Measurements from ENCODE around the gene CLDN6.

Gene CLDN6

GRCh38 chr16:3012828-3013420 is 5.1 kb downstream of the CLDN6 start, which contains the start of gene CLDN9:
Gene CLDN9, plus strand, starts transcription at chr16:3012923. Its CDS starts 440 bp downstream, at chr16:3013363.
- Histone ChIP-seq H2AFZ (ENCODE audit: low read depth, low read length) (no peak within 1 kb of the TSS), H3K27me3 (ENCODE audit: low read depth, low read length) (peaks cover 16% of the 10 kb centered on the region), H3K4me1 (ENCODE audit: low read length) (no peaks in the 10 kb centered on the region), H3K79me2 (ENCODE audit: low read length) (no peaks in the 10 kb centered on the region), H3K4me2 (ENCODE audit: low read length) (no peak within 1 kb of the TSS), H3K9ac (ENCODE audit: low read length) (no peak within 1 kb of the TSS), H3K9me3 (ENCODE audit: insufficient read depth, low read length) (no peaks in the 10 kb centered on the region), H3K27ac (ENCODE audit: low read length) (no peak within 1 kb of the TSS), H3K4me3 (ENCODE audit: low read length) (no peak within 1 kb of the TSS), H3K36me3 (replicated peaks; ENCODE audit: low read depth, low read length) (no peaks in the 10 kb centered on the region), H4K20me1 (ENCODE audit: insufficient read depth, low read length) (no peaks in the 10 kb centered on the region)
- TF ChIP-seq CTCF (IDR thresholded peaks at IDR 0.05; ENCODE audit: low read depth, low read length) = no peak
- no peak for TF ChIP-seq EZH2phosphoT487 (IDR thresholded peaks at IDR 0.05; ENCODE audit: low read depth)

DNA sequence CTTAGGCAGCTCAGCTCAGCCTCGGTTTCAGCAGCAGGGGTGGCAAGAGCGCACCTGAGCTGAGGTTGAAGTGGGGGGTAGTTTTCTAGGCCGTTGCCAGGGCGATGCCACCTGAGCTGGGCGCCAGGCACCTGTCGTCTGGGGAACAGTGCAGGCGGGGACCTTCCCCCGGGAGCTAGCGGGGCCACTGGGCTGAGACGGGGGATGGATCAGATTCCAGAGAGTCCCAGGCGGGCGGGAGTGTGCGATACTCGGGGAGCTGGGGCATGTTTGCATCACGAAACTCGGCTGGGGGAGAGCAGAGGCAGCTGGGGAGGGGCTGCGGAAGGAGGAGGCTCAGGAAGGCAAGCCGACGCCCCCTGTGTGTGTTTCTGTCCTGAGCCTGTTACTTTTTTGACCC is 5.7 kb downstream of the CLDN6 start:
- H3K9ac ChIP-seq (ENCODE audit: low read length) = no peak overlapping the region
- no peaks in the 10 kb centered on the region for H3K36me3 ChIP-seq (replicated peaks; ENCODE audit: low read depth, low read length)

GRCh38 chr16:3010510-3010909 is 7.5 kb downstream of the CLDN6 start:
- Histone ChIP-seq H3K4me2 (ENCODE audit: low read length) (no peak overlapping the region), H3K27me3 (ENCODE audit: low read depth, low read length) (peaks cover 36% of the 10 kb centered on the region), H3K9ac (ENCODE audit: low read length) (no peak overlapping the region), H3K9me3 (ENCODE audit: insufficient read depth, low read length) (no peaks in the 10 kb centered on the region), H2AFZ (ENCODE audit: low read depth, low read length) (no peak overlapping the region), H3K4me3 (ENCODE audit: low read length) (no peak overlapping the region), H3K36me3 (replicated peaks; ENCODE audit: low read depth, low read length) (no peaks in the 10 kb centered on the region), H4K20me1 (ENCODE audit: insufficient read depth, low read length) (no peaks in the 10 kb centered on the region), H3K27ac (ENCODE audit: low read length) (no peak overlapping the region), H3K4me1 (ENCODE audit: low read length) (no peaks in the 10 kb centered on the region), H3K79me2 (ENCODE audit: low read length) (no peaks in the 10 kb centered on the region)
- TF ChIP-seq CTCF (IDR thresholded peaks at IDR 0.05; ENCODE audit: low read depth, low read length) (no peak), EZH2phosphoT487 (IDR thresholded peaks at IDR 0.05; ENCODE audit: low read depth) (no peak)

More for the DNA sequence above, 5.7 kb downstream of the CLDN6 start:
- Histone ChIP-seq H3K4me3 (ENCODE audit: low read length) (no peak overlapping the region), H3K27ac (ENCODE audit: low read length) (no peak overlapping the region), H3K27me3 (ENCODE audit: low read depth, low read length) (peaks cover 23% of the 10 kb centered on the region), H3K9me3 (ENCODE audit: insufficient read depth, low read length) (no peaks in the 10 kb centered on the region), H4K20me1 (ENCODE audit: insufficient read depth, low read length) (no peaks in the 10 kb centered on the region), H3K4me1 (ENCODE audit: low read length) (no peaks in the 10 kb centered on the region), H2AFZ (ENCODE audit: low read depth, low read length) (no peak overlapping the region), H3K4me2 (ENCODE audit: low read length) (no peak overlapping the region), H3K79me2 (ENCODE audit: low read length) (no peaks in the 10 kb centered on the region)
- TF ChIP-seq EZH2phosphoT487 (IDR thresholded peaks at IDR 0.05; ENCODE audit: low read depth) (no peak), CTCF (IDR thresholded peaks at IDR 0.05; ENCODE audit: low read depth, low read length) (no peak)

GRCh38 chr16:3009568-3010390 is 8.2 kb downstream of the CLDN6 start:
- Histone ChIP-seq H3K79me2 (ENCODE audit: low read length) (no peaks in the 10 kb centered on the region), H4K20me1 (ENCODE audit: insufficient read depth, low read length) (no peaks in the 10 kb centered on the region), H3K4me3 (ENCODE audit: low read length) (no peak overlapping the region), H2AFZ (ENCODE audit: low read depth, low read length) (no peak overlapping the region), H3K9ac (ENCODE audit: low read length) (no peak overlapping the region), H3K4me1 (ENCODE audit: low read length) (0 out of 2 replicates have a peak, but pooled peaks cover 3% of the 10 kb centered on the region), H3K36me3 (replicated peaks; ENCODE audit: low read depth, low read length) (no peaks in the 10 kb centered on the region), H3K4me2 (ENCODE audit: low read length) (no peak overlapping the region), H3K27me3 (ENCODE audit: low read depth, low read length) (peaks cover 39% of the 10 kb centered on the region), H3K9me3 (ENCODE audit: insufficient read depth, low read length) (no peaks in the 10 kb centered on the region), H3K27ac (ENCODE audit: low read length) (no peak overlapping the region)
- TF ChIP-seq EZH2phosphoT487 (IDR thresholded peaks at IDR 0.05; ENCODE audit: low read depth) (no peak), CTCF (IDR thresholded peaks at IDR 0.05; ENCODE audit: low read depth, low read length) (no peak)

All from OCI-LY3 (cell line).